M059J (cell line): ENCODE data around the gene LIPT1. TPM values are rescaled to one million over a fixed set of nuclear protein-coding genes. Genes with fewer than 3 reads are reported as not detected.
"Not testable (repeated sequence)": the region's sequence is repeated elsewhere in the genome, so short reads cannot be mapped to it uniquely, and the experiment has no call there.

Experiments
- DNase-seq: peaks from one replicate; pipeline ENCODE4 v3.0.0-alpha.2; 2012; ENCODE audit warnings: low read depth
- total RNA-seq: library from RNA; depleted of rRNA; stranded (reverse); fragments of >200 nt; shearing (Covaris generic); gene quantifications from 2 replicates; pipeline ENCODE4 v1.2.3, GENCODE V29; 2014; rRNA removed

LIPT1 gene
- 4.5 and 6.2 TPM in 2 replicates for total RNA-seq

GRCh38 chr2:99154643-99155536 lies at the start of gene LIPT1, which contains the start of gene TSGA10:
LIPT1 (plus strand) TSS chr2:99154967; CDS start chr2:99161958, 6,991 bp downstream.
TSGA10 (minus strand) TSS chr2:99154942; CDS start chr2:99109439, 45,503 bp downstream.
- DNase-seq: peak; percentile 86

- DNase-seq: peak; percentile 8
Observed at GRCh38 chr2:99106913-99107312, 47.9 kb upstream of the LIPT1 start.

GRCh38 chr2:99111236-99111635 lies 43.5 kb upstream of the LIPT1 start:
- no peak for DNase-seq

GRCh38 chr2:99111945-99112344 lies 42.8 kb upstream of the LIPT1 start:
- no peak for DNase-seq

GRCh38 chr2:99112617-99113016 lies 42.1 kb upstream of the LIPT1 start:
- no peak for DNase-seq

- DNase-seq: no peak
Observed at GRCh38 chr2:99127981-99128380, 26.8 kb upstream of the LIPT1 start.

GRCh38 chr2:99135044-99135556 lies 19.7 kb upstream of the LIPT1 start:
- not testable (repeated sequence) for DNase-seq

GRCh38 chr2:99139003-99139402 lies 15.8 kb upstream of the LIPT1 start:
- DNase-seq: no peak

- peak; percentile 58 for DNase-seq
Observed at GRCh38 chr2:99140056-99140859, 14.5 kb upstream of the LIPT1 start.

- no peak for DNase-seq
Observed at GRCh38 chr2:99140860-99141109, 14.0 kb upstream of the LIPT1 start.

- peak; percentile 88 for DNase-seq
Observed at GRCh38 chr2:99141110-99142108, 13.4 kb upstream of the LIPT1 start, which contains the start of gene C2orf15. C2orf15 (plus strand) TSS chr2:99141707; CDS start chr2:99150559, 8,852 bp downstream.

- no peak for DNase-seq
Observed at GRCh38 chr2:99150706-99151105, 4.1 kb upstream of the LIPT1 start.

GRCh38 chr2:99152199-99152895 lies 2.4 kb upstream of the LIPT1 start:
- DNase-seq: no peak

GRCh38 chr2:99153921-99154604 lies 704 bp upstream of the LIPT1 start:
- DNase-seq: peak; percentile 6

- DNase-seq: no peak
Observed at GRCh38 chr2:99156891-99157290, 2.1 kb downstream of the LIPT1 start.

- DNase-seq: no peak
Observed at GRCh38 chr2:99158599-99158998, 3.8 kb downstream of the LIPT1 start.

- no peak for DNase-seq
Observed at GRCh38 chr2:99159594-99159993, 4.8 kb downstream of the LIPT1 start.

- no peak for DNase-seq
Observed at GRCh38 chr2:99166218-99166617, 11.5 kb downstream of the LIPT1 start.

GRCh38 chr2:99169534-99169933 lies 14.8 kb downstream of the LIPT1 start:
- no peak for DNase-seq
